ENCODE results near the gene MREG.

Gene MREG

GRCh38 chr2:215915441-215915840, 97.9 kb downstream of the MREG start:
- no peaks in the 10 kb centered on the region for H3K36me3 ChIP-seq (ENCODE audit: control insufficient read depth, low read length)
- no peak overlapping the region for H3K4me3 ChIP-seq (ENCODE audit: low read length)
- H3K27me3 ChIP-seq (ENCODE audit: control insufficient read depth, low read length): 0 out of 2 replicates have a peak, but pooled peaks cover 6% of the 10 kb centered on the region
- no peak overlapping the region for H3K4me2 ChIP-seq (ENCODE audit: low read length)
- H3K27ac ChIP-seq (ENCODE audit: low read depth, low read length): no peak overlapping the region
- no peaks in the 10 kb centered on the region for H4K20me1 ChIP-seq (ENCODE audit: control insufficient read depth, insufficient read depth, low read depth, low read length)
- no peak for TF ChIP-seq CTCF (IDR thresholded peaks at IDR 0.05; ENCODE audit: low read depth, low read length, poor library complexity, severe bottlenecking)
- no peak for TF ChIP-seq EZH2phosphoT487 (IDR thresholded peaks at IDR 0.05; ENCODE audit: borderline replicate concordance, low read length)
- H3K9me2 ChIP-seq (replicated peaks; ENCODE audit: control insufficient read depth, low read length): no peaks in the 10 kb centered on the region
- H3K79me2 ChIP-seq (ENCODE audit: control insufficient read depth, low read length): no peaks in the 10 kb centered on the region
- no peaks in the 10 kb centered on the region for H3F3A ChIP-seq (ENCODE audit: control insufficient read depth, insufficient read depth)
- no peaks in the 10 kb centered on the region for H3K9me3 ChIP-seq (ENCODE audit: control insufficient read depth, insufficient read depth, low read length)
- no peaks in the 10 kb centered on the region for H3K4me1 ChIP-seq (ENCODE audit: control insufficient read depth, low read length)

GRCh38 chr2:215914777-215915165, 98.6 kb downstream of the MREG start:
- no peaks in the 10 kb centered on the region for H3K4me1 ChIP-seq (ENCODE audit: control insufficient read depth, low read length)
- no peaks in the 10 kb centered on the region for H3F3A ChIP-seq (ENCODE audit: control insufficient read depth, insufficient read depth)
- 0 out of 2 replicates have a peak, but pooled peaks cover 3% of the 10 kb centered on the region for H3K27me3 ChIP-seq (ENCODE audit: control insufficient read depth, low read length)
- H3K4me2 ChIP-seq (ENCODE audit: low read length): no peak overlapping the region
- no peaks in the 10 kb centered on the region for H3K79me2 ChIP-seq (ENCODE audit: control insufficient read depth, low read length)
- no peaks in the 10 kb centered on the region for H3K9me3 ChIP-seq (ENCODE audit: control insufficient read depth, insufficient read depth, low read length)
- no peaks in the 10 kb centered on the region for H3K9me2 ChIP-seq (replicated peaks; ENCODE audit: control insufficient read depth, low read length)
- no peaks in the 10 kb centered on the region for H4K20me1 ChIP-seq (ENCODE audit: control insufficient read depth, insufficient read depth, low read depth, low read length)
- H3K27ac ChIP-seq (ENCODE audit: low read depth, low read length): no peak overlapping the region
- TF ChIP-seq EZH2phosphoT487 (IDR thresholded peaks at IDR 0.05; ENCODE audit: borderline replicate concordance, low read length) (no peak), CTCF (IDR thresholded peaks at IDR 0.05; ENCODE audit: low read depth, low read length, poor library complexity, severe bottlenecking) (no peak)
- no peak overlapping the region for H3K4me3 ChIP-seq (ENCODE audit: low read length)
- H3K36me3 ChIP-seq (ENCODE audit: control insufficient read depth, low read length): no peaks in the 10 kb centered on the region

GRCh38 chr2:215914054-215914776, 99.1 kb downstream of the MREG start:
- Histone ChIP-seq H3K4me2 (ENCODE audit: low read length) (no peak overlapping the region), H3K9me3 (ENCODE audit: control insufficient read depth, insufficient read depth, low read length) (no peaks in the 10 kb centered on the region), H3K36me3 (ENCODE audit: control insufficient read depth, low read length) (no peaks in the 10 kb centered on the region), H3K4me3 (ENCODE audit: low read length) (no peak overlapping the region), H3K79me2 (ENCODE audit: control insufficient read depth, low read length) (no peaks in the 10 kb centered on the region), H3K27ac (ENCODE audit: low read depth, low read length) (no peak overlapping the region), H3K9me2 (replicated peaks; ENCODE audit: control insufficient read depth, low read length) (no peaks in the 10 kb centered on the region), H3K4me1 (ENCODE audit: control insufficient read depth, low read length) (no peaks in the 10 kb centered on the region), H4K20me1 (ENCODE audit: control insufficient read depth, insufficient read depth, low read depth, low read length) (no peaks in the 10 kb centered on the region), H3F3A (ENCODE audit: control insufficient read depth, insufficient read depth) (no peaks in the 10 kb centered on the region), H3K27me3 (ENCODE audit: control insufficient read depth, low read length) (0 out of 2 replicates have a peak, but pooled peaks cover 2% of the 10 kb centered on the region)
- TF ChIP-seq CTCF (IDR thresholded peaks at IDR 0.05; ENCODE audit: low read depth, low read length, poor library complexity, severe bottlenecking) (no peak), EZH2phosphoT487 (IDR thresholded peaks at IDR 0.05; ENCODE audit: borderline replicate concordance, low read length) (no peak)
